ENCODE results near the gene CFAP43. TPM values are rescaled to one million over a fixed set of nuclear protein-coding genes. Genes with fewer than 3 reads are reported as not detected.

Gene CFAP43
- total and polyA plus RNA-seq, 2 experiments from 2014 or later, result 0.24 to 0.44 TPM

DNA sequence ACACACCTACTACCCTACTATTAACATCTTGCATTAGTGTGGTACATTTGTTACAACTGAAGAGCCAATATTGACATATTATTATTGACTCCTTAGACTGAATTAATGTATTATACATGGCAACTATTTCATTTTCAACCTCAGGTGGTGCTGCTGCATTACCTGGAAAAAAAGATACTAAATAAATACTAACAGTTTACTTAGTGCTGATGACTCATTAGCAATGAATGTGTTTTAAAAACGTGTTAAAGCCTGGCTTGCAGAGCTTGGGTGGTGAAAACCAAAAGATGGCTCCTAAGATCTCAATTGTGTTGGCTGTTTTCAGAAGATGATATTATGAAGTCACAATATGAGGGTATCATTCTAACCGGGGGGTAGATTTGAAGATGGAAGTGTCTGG lies 34.8 kb downstream of the CFAP43 start:
- H3K9me3 Mint-ChIP-seq, result no peaks in the 10 kb centered on the region
- DNase-seq (ENCODE audit: low spot score) (no peak), ATAC-seq (no peak)
- no peak for TF ChIP-seq ZNF114 (CRISPR knock-in tag; IDR thresholded peaks at IDR 0.05)
- TF ChIP-seq, protein P1, sequence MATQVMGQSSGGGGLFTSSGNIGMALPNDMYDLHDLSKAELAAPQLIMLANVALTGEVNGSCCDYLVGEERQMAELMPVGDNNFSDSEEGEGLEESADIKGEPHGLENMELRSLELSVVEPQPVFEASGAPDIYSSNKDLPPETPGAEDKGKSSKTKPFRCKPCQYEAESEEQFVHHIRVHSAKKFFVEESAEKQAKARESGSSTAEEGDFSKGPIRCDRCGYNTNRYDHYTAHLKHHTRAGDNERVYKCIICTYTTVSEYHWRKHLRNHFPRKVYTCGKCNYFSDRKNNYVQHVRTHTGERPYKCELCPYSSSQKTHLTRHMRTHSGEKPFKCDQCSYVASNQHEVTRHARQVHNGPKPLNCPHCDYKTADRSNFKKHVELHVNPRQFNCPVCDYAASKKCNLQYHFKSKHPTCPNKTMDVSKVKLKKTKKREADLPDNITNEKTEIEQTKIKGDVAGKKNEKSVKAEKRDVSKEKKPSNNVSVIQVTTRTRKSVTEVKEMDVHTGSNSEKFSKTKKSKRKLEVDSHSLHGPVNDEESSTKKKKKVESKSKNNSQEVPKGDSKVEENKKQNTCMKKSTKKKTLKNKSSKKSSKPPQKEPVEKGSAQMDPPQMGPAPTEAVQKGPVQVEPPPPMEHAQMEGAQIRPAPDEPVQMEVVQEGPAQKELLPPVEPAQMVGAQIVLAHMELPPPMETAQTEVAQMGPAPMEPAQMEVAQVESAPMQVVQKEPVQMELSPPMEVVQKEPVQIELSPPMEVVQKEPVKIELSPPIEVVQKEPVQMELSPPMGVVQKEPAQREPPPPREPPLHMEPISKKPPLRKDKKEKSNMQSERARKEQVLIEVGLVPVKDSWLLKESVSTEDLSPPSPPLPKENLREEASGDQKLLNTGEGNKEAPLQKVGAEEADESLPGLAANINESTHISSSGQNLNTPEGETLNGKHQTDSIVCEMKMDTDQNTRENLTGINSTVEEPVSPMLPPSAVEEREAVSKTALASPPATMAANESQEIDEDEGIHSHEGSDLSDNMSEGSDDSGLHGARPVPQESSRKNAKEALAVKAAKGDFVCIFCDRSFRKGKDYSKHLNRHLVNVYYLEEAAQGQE (IDR thresholded peaks at IDR 0.05; ENCODE audit: unreplicated experiment), result no peak
- no peak for TF ChIP-seq POLR2AphosphoS5 (IDR thresholded peaks at IDR 0.05; ENCODE audit: low read depth)
- no peak for TF ChIP-seq STAT1 (IDR thresholded peaks at IDR 0.05; ENCODE audit: unreplicated experiment)
- TF ChIP-seq, protein P2, sequence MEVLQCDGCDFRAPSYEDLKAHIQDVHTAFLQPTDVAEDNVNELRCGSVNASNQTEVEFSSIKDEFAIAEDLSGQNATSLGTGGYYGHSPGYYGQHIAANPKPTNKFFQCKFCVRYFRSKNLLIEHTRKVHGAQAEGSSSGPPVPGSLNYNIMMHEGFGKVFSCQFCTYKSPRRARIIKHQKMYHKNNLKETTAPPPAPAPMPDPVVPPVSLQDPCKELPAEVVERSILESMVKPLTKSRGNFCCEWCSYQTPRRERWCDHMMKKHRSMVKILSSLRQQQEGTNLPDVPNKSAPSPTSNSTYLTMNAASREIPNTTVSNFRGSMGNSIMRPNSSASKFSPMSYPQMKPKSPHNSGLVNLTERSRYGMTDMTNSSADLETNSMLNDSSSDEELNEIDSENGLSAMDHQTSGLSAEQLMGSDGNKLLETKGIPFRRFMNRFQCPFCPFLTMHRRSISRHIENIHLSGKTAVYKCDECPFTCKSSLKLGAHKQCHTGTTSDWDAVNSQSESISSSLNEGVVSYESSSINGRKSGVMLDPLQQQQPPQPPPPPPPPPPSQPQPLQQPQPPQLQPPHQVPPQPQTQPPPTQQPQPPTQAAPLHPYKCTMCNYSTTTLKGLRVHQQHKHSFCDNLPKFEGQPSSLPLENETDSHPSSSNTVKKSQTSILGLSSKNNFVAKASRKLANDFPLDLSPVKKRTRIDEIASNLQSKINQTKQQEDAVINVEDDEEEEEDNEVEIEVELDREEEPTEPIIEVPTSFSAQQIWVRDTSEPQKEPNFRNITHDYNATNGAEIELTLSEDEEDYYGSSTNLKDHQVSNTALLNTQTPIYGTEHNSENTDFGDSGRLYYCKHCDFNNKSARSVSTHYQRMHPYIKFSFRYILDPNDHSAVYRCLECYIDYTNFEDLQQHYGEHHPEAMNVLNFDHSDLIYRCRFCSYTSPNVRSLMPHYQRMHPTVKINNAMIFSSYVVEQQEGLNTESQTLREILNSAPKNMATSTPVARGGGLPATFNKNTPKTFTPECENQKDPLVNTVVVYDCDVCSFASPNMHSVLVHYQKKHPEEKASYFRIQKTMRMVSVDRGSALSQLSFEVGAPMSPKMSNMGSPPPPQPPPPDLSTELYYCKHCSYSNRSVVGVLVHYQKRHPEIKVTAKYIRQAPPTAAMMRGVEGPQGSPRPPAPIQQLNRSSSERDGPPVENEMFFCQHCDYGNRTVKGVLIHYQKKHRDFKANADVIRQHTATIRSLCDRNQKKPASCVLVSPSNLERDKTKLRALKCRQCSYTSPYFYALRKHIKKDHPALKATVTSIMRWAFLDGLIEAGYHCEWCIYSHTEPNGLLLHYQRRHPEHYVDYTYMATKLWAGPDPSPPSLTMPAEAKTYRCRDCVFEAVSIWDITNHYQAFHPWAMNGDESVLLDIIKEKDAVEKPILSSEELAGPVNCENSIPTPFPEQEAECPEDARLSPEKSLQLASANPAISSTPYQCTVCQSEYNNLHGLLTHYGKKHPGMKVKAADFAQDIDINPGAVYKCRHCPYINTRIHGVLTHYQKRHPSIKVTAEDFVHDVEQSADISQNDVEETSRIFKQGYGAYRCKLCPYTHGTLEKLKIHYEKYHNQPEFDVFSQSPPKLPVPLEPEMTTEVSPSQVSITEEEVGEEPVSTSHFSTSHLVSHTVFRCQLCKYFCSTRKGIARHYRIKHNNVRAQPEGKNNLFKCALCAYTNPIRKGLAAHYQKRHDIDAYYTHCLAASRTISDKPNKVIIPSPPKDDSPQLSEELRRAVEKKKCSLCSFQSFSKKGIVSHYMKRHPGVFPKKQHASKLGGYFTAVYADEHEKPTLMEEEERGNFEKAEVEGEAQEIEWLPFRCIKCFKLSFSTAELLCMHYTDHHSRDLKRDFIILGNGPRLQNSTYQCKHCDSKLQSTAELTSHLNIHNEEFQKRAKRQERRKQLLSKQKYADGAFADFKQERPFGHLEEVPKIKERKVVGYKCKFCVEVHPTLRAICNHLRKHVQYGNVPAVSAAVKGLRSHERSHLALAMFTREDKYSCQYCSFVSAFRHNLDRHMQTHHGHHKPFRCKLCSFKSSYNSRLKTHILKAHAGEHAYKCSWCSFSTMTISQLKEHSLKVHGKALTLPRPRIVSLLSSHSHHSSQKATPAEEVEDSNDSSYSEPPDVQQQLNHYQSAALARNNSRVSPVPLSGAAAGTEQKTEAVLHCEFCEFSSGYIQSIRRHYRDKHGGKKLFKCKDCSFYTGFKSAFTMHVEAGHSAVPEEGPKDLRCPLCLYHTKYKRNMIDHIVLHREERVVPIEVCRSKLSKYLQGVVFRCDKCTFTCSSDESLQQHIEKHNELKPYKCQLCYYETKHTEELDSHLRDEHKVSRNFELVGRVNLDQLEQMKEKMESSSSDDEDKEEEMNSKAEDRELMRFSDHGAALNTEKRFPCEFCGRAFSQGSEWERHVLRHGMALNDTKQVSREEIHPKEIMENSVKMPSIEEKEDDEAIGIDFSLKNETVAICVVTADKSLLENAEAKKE (CRISPR knock-in tag; IDR thresholded peaks at IDR 0.05), result no peak
- TF ChIP-seq, protein P3, sequence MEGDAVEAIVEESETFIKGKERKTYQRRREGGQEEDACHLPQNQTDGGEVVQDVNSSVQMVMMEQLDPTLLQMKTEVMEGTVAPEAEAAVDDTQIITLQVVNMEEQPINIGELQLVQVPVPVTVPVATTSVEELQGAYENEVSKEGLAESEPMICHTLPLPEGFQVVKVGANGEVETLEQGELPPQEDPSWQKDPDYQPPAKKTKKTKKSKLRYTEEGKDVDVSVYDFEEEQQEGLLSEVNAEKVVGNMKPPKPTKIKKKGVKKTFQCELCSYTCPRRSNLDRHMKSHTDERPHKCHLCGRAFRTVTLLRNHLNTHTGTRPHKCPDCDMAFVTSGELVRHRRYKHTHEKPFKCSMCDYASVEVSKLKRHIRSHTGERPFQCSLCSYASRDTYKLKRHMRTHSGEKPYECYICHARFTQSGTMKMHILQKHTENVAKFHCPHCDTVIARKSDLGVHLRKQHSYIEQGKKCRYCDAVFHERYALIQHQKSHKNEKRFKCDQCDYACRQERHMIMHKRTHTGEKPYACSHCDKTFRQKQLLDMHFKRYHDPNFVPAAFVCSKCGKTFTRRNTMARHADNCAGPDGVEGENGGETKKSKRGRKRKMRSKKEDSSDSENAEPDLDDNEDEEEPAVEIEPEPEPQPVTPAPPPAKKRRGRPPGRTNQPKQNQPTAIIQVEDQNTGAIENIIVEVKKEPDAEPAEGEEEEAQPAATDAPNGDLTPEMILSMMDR (conservative IDR thresholded peaks at IDR 0.05; ENCODE audit: low read depth in 2 of 2), result no peak
- Histone ChIP-seq H3K27ac (ENCODE audit: low read depth) (no peak overlapping the region), H4K20me1 (replicated peaks; ENCODE audit: insufficient read depth) (no peaks in the 10 kb centered on the region), H3K9me2 (ENCODE audit: insufficient read depth) (no peaks in the 10 kb centered on the region), H3K36me3 (ENCODE audit: insufficient read depth) (no peaks in the 10 kb centered on the region), H3K4me2 (no peak overlapping the region), H3K4me3 (no peak overlapping the region), H3F3A (replicated peaks; ENCODE audit: low read depth) (no peaks in the 10 kb centered on the region), H3K4me1 (ENCODE audit: insufficient read depth) (no peaks in the 10 kb centered on the region), H2AFZ (peak overlapping the region; percentile 24; the same call in 1 of the 2 replicates), H3K27me3 (ENCODE audit: insufficient read depth) (no peaks in the 10 kb centered on the region), H3K79me2 (replicated peaks; ENCODE audit: insufficient read depth) (no peaks in the 10 kb centered on the region)
- H3K27me3 Mint-ChIP-seq (ENCODE audit: insufficient read depth, low read depth, poor library complexity), result peaks cover 2% of the 10 kb centered on the region
- no peaks in the 10 kb centered on the region for H3K36me3 Mint-ChIP-seq (ENCODE audit: low read depth)
- H3K4me1 Mint-ChIP-seq, result peaks cover 4% of the 10 kb centered on the region; the same call in 1 of the 3 replicates
- no peak overlapping the region for H3K4me3 Mint-ChIP-seq
- no peak overlapping the region for H3K27ac Mint-ChIP-seq

Data from GM23338 (cell line).